ENCODE data around the gene TAF4.
A peak's percentile ranks its signal among the peaks of the same experiment; 100 is the strongest.

Gene TAF4

DNA sequence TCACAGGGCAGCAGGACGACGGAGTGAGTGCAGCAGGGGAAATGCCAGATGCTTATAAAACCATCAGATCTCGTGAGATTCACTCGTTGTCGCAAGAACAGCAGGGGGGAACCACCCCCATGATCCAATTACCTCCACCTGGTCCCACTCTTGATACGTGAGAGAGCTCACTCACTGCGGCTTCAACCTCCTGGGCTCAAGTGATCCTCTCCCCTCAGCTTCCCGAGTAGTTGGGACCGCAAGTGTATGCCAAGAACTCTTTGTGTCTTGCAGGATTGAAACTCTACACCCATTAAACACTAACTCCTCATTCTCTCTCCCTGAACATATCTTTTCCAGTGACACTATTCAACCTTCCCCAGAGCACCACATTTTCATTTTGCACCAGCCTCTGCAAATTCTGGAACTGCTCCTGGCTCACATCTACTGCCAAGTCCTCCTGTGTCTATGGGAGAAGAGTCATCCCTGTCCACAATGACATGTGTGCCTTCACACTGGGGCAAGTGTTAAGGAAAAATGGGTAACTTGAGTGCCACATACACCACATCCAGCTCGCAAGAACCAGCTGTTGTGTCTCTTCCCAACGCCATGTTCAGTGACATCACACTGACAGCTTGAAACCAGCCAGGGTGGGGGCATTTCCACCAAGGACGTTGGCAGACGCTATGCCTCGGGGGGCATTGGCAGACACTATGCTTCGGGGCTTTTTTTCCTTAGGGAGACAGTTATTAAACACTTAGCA, 14.7 kb upstream of the TAF4 start:
- Histone ChIP-seq H3K27ac (ENCODE audit: extremely low read depth, low read depth, low read length) (no peak overlapping the region), H3K9me3 (ENCODE audit: control insufficient read depth, insufficient read depth, low read depth, low read length) (no peaks in the 10 kb centered on the region), H3K36me3 (ENCODE audit: control insufficient read depth in 2 of 2, insufficient read depth in 1 of 2, low read length in 2 of 2) (no peaks in the 10 kb centered on the region), H3K4me1 (ENCODE audit: control insufficient read depth, insufficient read depth, low read length) (no peaks in the 10 kb centered on the region), H3K4me3 (ENCODE audit: low read depth, low read length) (no peak overlapping the region)
- TF ChIP-seq GLIS1 (tag by site-specific recombination; IDR thresholded peaks at IDR 0.05) (peak; percentile 80), SP7 (tag by site-specific recombination; IDR thresholded peaks at IDR 0.05) (no peak), WT1 (tag by site-specific recombination; IDR thresholded peaks at IDR 0.05) (no peak), ZNF354C (tag by site-specific recombination; IDR thresholded peaks at IDR 0.05; ENCODE audit: borderline replicate concordance, low read depth) (no peak), KLF16 (tag by site-specific recombination; IDR thresholded peaks at IDR 0.05) (no peak), ZNF521 (tag by site-specific recombination; IDR thresholded peaks at IDR 0.05) (no peak)
- TF ChIP-seq, protein P1, sequence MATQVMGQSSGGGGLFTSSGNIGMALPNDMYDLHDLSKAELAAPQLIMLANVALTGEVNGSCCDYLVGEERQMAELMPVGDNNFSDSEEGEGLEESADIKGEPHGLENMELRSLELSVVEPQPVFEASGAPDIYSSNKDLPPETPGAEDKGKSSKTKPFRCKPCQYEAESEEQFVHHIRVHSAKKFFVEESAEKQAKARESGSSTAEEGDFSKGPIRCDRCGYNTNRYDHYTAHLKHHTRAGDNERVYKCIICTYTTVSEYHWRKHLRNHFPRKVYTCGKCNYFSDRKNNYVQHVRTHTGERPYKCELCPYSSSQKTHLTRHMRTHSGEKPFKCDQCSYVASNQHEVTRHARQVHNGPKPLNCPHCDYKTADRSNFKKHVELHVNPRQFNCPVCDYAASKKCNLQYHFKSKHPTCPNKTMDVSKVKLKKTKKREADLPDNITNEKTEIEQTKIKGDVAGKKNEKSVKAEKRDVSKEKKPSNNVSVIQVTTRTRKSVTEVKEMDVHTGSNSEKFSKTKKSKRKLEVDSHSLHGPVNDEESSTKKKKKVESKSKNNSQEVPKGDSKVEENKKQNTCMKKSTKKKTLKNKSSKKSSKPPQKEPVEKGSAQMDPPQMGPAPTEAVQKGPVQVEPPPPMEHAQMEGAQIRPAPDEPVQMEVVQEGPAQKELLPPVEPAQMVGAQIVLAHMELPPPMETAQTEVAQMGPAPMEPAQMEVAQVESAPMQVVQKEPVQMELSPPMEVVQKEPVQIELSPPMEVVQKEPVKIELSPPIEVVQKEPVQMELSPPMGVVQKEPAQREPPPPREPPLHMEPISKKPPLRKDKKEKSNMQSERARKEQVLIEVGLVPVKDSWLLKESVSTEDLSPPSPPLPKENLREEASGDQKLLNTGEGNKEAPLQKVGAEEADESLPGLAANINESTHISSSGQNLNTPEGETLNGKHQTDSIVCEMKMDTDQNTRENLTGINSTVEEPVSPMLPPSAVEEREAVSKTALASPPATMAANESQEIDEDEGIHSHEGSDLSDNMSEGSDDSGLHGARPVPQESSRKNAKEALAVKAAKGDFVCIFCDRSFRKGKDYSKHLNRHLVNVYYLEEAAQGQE (tag by site-specific recombination; IDR thresholded peaks at IDR 0.05) = no peak
- TF ChIP-seq, protein P2, sequence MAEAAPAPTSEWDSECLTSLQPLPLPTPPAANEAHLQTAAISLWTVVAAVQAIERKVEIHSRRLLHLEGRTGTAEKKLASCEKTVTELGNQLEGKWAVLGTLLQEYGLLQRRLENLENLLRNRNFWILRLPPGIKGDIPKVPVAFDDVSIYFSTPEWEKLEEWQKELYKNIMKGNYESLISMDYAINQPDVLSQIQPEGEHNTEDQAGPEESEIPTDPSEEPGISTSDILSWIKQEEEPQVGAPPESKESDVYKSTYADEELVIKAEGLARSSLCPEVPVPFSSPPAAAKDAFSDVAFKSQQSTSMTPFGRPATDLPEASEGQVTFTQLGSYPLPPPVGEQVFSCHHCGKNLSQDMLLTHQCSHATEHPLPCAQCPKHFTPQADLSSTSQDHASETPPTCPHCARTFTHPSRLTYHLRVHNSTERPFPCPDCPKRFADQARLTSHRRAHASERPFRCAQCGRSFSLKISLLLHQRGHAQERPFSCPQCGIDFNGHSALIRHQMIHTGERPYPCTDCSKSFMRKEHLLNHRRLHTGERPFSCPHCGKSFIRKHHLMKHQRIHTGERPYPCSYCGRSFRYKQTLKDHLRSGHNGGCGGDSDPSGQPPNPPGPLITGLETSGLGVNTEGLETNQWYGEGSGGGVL (tag by site-specific recombination; IDR thresholded peaks at IDR 0.05) = 0 out of 2 replicates have a peak, but pooled peaks have one; percentile 23
- TF ChIP-seq, protein P3, sequence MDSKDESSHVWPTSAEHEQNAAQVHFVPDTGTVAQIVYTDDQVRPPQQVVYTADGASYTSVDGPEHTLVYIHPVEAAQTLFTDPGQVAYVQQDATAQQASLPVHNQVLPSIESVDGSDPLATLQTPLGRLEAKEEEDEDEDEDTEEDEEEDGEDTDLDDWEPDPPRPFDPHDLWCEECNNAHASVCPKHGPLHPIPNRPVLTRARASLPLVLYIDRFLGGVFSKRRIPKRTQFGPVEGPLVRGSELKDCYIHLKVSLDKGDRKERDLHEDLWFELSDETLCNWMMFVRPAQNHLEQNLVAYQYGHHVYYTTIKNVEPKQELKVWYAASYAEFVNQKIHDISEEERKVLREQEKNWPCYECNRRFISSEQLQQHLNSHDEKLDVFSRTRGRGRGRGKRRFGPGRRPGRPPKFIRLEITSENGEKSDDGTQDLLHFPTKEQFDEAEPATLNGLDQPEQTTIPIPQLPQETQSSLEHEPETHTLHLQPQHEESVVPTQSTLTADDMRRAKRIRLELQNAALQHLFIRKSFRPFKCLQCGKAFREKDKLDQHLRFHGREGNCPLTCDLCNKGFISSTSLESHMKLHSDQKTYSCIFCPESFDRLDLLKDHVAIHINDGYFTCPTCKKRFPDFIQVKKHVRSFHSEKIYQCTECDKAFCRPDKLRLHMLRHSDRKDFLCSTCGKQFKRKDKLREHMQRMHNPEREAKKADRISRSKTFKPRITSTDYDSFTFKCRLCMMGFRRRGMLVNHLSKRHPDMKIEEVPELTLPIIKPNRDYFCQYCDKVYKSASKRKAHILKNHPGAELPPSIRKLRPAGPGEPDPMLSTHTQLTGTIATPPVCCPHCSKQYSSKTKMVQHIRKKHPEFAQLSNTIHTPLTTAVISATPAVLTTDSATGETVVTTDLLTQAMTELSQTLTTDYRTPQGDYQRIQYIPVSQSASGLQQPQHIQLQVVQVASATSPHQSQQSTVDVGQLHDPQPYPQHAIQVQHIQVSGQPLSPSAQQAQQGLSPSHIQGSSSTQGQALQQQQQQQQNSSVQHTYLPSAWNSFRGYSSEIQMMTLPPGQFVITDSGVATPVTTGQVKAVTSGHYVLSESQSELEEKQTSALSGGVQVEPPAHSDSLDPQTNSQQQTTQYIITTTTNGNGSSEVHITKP (tag by site-specific recombination; IDR thresholded peaks at IDR 0.05) = peak; percentile 94
- POLR2A ChIA-PET = no interaction called here
- CTCF ChIA-PET = interaction anchor here (0.9 kb wide), 1 partner anchor 13 kb away, joined by 4 read pairs; no protein-coding TSS in a partner anchor

DNA sequence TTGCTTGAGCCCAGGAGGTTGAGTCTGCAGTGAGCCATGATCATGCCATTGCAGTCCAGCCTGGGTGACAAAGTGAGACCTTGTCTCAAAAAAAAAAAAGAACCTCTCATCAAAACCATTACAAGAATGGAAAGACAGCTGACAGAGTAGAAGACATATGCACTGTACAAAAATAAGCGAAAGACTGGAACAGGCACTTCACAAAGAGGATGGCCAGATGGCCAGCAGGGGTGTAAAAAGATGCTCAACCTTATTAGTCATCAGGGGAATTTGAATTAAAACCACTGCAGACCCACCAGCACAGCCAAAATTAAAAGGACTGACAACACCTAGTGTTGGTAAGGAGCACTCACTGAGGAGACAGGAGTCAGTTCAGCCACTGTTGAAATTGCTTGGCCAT, 13.5 kb upstream of the TAF4 start:
- Histone ChIP-seq H3K9me3 (ENCODE audit: control insufficient read depth, insufficient read depth, low read depth, low read length) (no peaks in the 10 kb centered on the region), H3K36me3 (ENCODE audit: control insufficient read depth in 2 of 2, insufficient read depth in 1 of 2, low read length in 2 of 2) (no peaks in the 10 kb centered on the region), H3K4me1 (ENCODE audit: control insufficient read depth, insufficient read depth, low read length) (no peaks in the 10 kb centered on the region), H3K27ac (ENCODE audit: extremely low read depth, low read depth, low read length) (no peak overlapping the region), H3K4me3 (ENCODE audit: low read depth, low read length) (no peak overlapping the region)
- POLR2A ChIA-PET = no interaction called here
- CTCF ChIA-PET = no interaction called here
- TF ChIP-seq SETDB1 (IDR thresholded peaks at IDR 0.05; ENCODE audit: insufficient read length, low read length) = peak; percentile 40
- no peak for TF ChIP-seq ZNF221 (tag by site-specific recombination; IDR thresholded peaks at IDR 0.05; ENCODE audit: borderline replicate concordance)
- no peak for TF ChIP-seq ZFP3 (tag by site-specific recombination; IDR thresholded peaks at IDR 0.05; ENCODE audit: low read depth)
- TF ChIP-seq MYNN (tag by site-specific recombination; IDR thresholded peaks at IDR 0.05; ENCODE audit: borderline replicate concordance) = no peak
- TF ChIP-seq ZNF202 (tag by site-specific recombination; IDR thresholded peaks at IDR 0.05; ENCODE audit: borderline replicate concordance) = no peak
- TF ChIP-seq, protein P4, sequence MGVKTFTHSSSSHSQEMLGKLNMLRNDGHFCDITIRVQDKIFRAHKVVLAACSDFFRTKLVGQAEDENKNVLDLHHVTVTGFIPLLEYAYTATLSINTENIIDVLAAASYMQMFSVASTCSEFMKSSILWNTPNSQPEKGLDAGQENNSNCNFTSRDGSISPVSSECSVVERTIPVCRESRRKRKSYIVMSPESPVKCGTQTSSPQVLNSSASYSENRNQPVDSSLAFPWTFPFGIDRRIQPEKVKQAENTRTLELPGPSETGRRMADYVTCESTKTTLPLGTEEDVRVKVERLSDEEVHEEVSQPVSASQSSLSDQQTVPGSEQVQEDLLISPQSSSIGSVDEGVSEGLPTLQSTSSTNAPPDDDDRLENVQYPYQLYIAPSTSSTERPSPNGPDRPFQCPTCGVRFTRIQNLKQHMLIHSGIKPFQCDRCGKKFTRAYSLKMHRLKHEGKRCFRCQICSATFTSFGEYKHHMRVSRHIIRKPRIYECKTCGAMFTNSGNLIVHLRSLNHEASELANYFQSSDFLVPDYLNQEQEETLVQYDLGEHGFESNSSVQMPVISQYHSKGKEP (tag by site-specific recombination; IDR thresholded peaks at IDR 0.05) = no peak

All from HEK293 (cell line).